Psoas muscle (tissue), 8 donors: ENCODE data around the gene TBC1D2B. TPM values are rescaled to one million over a fixed set of nuclear protein-coding genes. Genes with fewer than 3 reads are reported as not detected.

Experiments
- ATAC-seq, 4 donors: fragments of 200-7000 bp; cut with Tn5 transposase; one replicate each; pipeline ENCODE4 v1.9.1; 2020; ENCODE audit warnings: moderate library complexity in 3 of 4, mild to moderate bottlenecking in 2 of 4
- DNase-seq, 2 donors: peaks; one replicate each; pipeline ENCODE4 v3.0.0-alpha.2; 2020
- H3K27ac ChIP-seq: fragments of 200-600 bp; one replicate; pipeline ENCODE4 v1.8.0; 2022
- H3K27me3 ChIP-seq, 3 donors: fragments of 200-600 bp in 1 of 3; one replicate each; pipeline versions ENCODE4 v1.6.1 to v1.8.0; 2013 to 2022; ENCODE audit warnings: low read length in 2 of 3, mild to moderate bottlenecking in 2 of 3, moderate library complexity in 1 of 3; ENCODE audit not compliant: insufficient read depth in 3 of 3
- H3K36me3 ChIP-seq, 2 donors: fragments of 200-600 bp in 1 of 2; one replicate each; pipeline versions ENCODE4 v1.6.1 to v1.8.0; 2013 to 2022; ENCODE audit warnings: low read depth in 1 of 2, mild to moderate bottlenecking in 1 of 2, moderate library complexity in 1 of 2; ENCODE audit not compliant: insufficient read depth in 1 of 2
- H3K4me1 ChIP-seq: fragments of 200-600 bp; one replicate; pipeline ENCODE4 v1.8.0; 2022
- H3K4me3 ChIP-seq: fragments of 200-600 bp; one replicate; pipeline ENCODE4 v1.8.0; 2022; ENCODE audit warnings: mild to moderate bottlenecking
- H3K9me3 ChIP-seq: fragments of 200-600 bp; one replicate; pipeline ENCODE4 v1.8.0; 2022
- CTCF ChIP-seq: fragments of 200-600 bp; IDR thresholded peaks from one replicate; pipeline ENCODE4 v1.8.0; 2022; ENCODE audit warnings: antibody characterized with exemption
- WGBS, 3 donors: extraction: QIAGEN DNeasy Blood & Tissue Kit; methylation state at CpG; one replicate each; pipeline versions ENCODE4 v1.1.6 to v1.1.7; 2013; 5-methylcytosine and 5-hydroxymethylcytosine counted together
- intact Hi-C, 2 donors: fragments of 100-400 bp; cut with DNase I; formaldehyde crosslinking; loops; one replicate each; pipeline versions ENCODE4 v1.11.0 to v1.14.2; 2022
- polyA plus RNA-seq, 3 donors: library from polyadenylated mRNA; stranded (reverse); fragments of 200-250 nt; gene quantifications; one replicate each; pipeline ENCODE4 v1.2.3, GENCODE V29; 2013
- total RNA-seq, 4 donors: library from RNA; stranded (reverse); fragmentation: NEBNext Ultra II Directional in 2 of 4; extraction: Animal tissue kit (Norgen Biotek cat#: 25700) in 2 of 4; gene quantifications; one replicate each; pipeline versions ENCODE4 v1.2.1 to v1.2.4, GENCODE V29; 2021 to 2023
- donor health status: healthy with polysubstance abuse.
- donor health status: DM: no; HTN: no; CAD: no; lungs with moderate emphysema.
- donor health status: Bipolar disorder and iron deficiency.
- donor health status: healthy.
- donor health status: DM: yes; HTN: yes; CAD: no.
- donor health status: DM: no; HTN: no; CAD: no.
- donor health status: DM: no; HTN: no; CAD: no.
- donor health status: DM: yes; HTN: yes; CAD: no.

The TBC1D2B gene
- total and polyA plus RNA-seq, 7 donors = 2.8 to 11.8 (median 6.8) TPM

GRCh38 chr15:78087951-78088772, 10.7 kb upstream of the TBC1D2B start:
- Histone ChIP-seq H3K9me3 (no peaks in the 10 kb centered on the region), H3K4me1 (peaks cover 17% of the 10 kb centered on the region), H3K36me3 (no peaks in the 10 kb centered on the region), H3K4me3 (no peak overlapping the region), H3K27me3 (no peaks in the 10 kb centered on the region), H3K27ac (no peak overlapping the region)
- intact Hi-C loops = no loop called here
- no peak for DNase-seq
- no peak for ATAC-seq
- TF ChIP-seq CTCF = no peak
- WGBS, 3 donors = 83 to 90% (median 83%) methylated on average over 12 of the region's 12 CpGs

GRCh38 chr15:78085928-78086327, 8.4 kb upstream of the TBC1D2B start:
- Histone ChIP-seq H3K4me1 (no peaks in the 10 kb centered on the region), H3K27me3 (no peaks in the 10 kb centered on the region), H3K27ac (no peak overlapping the region), H3K36me3 (no peaks in the 10 kb centered on the region), H3K4me3 (no peak overlapping the region), H3K9me3 (no peaks in the 10 kb centered on the region)
- intact Hi-C loops = no loop called here
- no peak for DNase-seq
- no peak for ATAC-seq
- no peak for TF ChIP-seq CTCF
- WGBS, 3 donors = 90 to 97% (median 93%) methylated on average over 1 of the region's 1 CpG

- Histone ChIP-seq H3K27ac (no peak overlapping the region), H3K9me3 (no peaks in the 10 kb centered on the region), H3K4me3 (no peak overlapping the region), H3K27me3 (no peaks in the 10 kb centered on the region), H3K36me3 (no peaks in the 10 kb centered on the region), H3K4me1 (no peaks in the 10 kb centered on the region)
- DNase-seq = no peak
- no peak for ATAC-seq
- TF ChIP-seq CTCF = no peak
- 60 to 87% (median 85%) methylated on average over 5 of the region's 5 CpGs for WGBS, 3 donors
- intact Hi-C loops = no loop called here
These were observed 6.9 kb upstream of the TBC1D2B start for GRCh38 chr15:78084449-78084750.

GRCh38 chr15:78083687-78084448, 6.4 kb upstream of the TBC1D2B start:
- no peak overlapping the region for H3K27ac ChIP-seq
- intact Hi-C loops = no loop called here

More at GRCh38 chr15:78083687-78084448, 6.4 kb upstream of the TBC1D2B start:
- no peaks in the 10 kb centered on the region for H3K36me3 ChIP-seq
- no peaks in the 10 kb centered on the region for H3K27me3 ChIP-seq
- no peak overlapping the region for H3K4me3 ChIP-seq
- no peaks in the 10 kb centered on the region for H3K4me1 ChIP-seq
- DNase-seq (no peak), ATAC-seq (no peak)
- WGBS, 3 donors = 87 to 92% (median 88%) methylated on average over 6 of the region's 6 CpGs
- no peak for TF ChIP-seq CTCF
- no peaks in the 10 kb centered on the region for H3K9me3 ChIP-seq
